GM23338 (cell line): ENCODE measurements around the gene CELA2B. TPM values are rescaled to one million over a fixed set of nuclear protein-coding genes. Genes with fewer than 3 reads are reported as not detected.

ENCODE experiments used
- ATAC-seq: fragments of 200-7000 bp; cut with Tn5 transposase; 3 replicates; pipeline ENCODE4 v1.9.1; 2020
- DNase-seq: peaks from one replicate; pipeline ENCODE4 v3.0.0-alpha.2; 2015; ENCODE audit warnings: low spot score
- H2AFZ ChIP-seq: fragments of 200-600 bp; sonication (generic); 2 replicates; pipeline ENCODE4 v1.8.0; 2016; ENCODE audit warnings: antibody characterized with exemption, mild to moderate bottlenecking, moderate library complexity
- H3F3A ChIP-seq: fragments of 200-600 bp; sonication (generic); replicated peaks from 2 replicates; pipeline ENCODE4 v1.8.0; 2017; ENCODE audit warnings: antibody characterized with exemption, mixed run types, low read depth
- H3K27ac ChIP-seq: fragments of 200-600 bp; sonication (generic); 2 replicates; pipeline ENCODE4 v1.6.1; 2016; ENCODE audit warnings: low read depth
- H3K27me3 ChIP-seq: fragments of 200-600 bp; sonication (generic); 2 replicates; pipeline ENCODE4 v1.8.0; 2016; ENCODE audit warnings: mild to moderate bottlenecking, mixed run types, moderate library complexity; ENCODE audit not compliant: insufficient read depth
- H3K36me3 ChIP-seq: fragments of 200-600 bp; sonication (generic); 2 replicates; pipeline ENCODE4 v1.8.0; 2016; ENCODE audit warnings: mild to moderate bottlenecking; ENCODE audit not compliant: insufficient read depth
- H3K4me1 ChIP-seq: fragments of 200-600 bp; sonication (generic); 2 replicates; pipeline ENCODE4 v1.8.0; 2016; ENCODE audit warnings: mild to moderate bottlenecking, moderate library complexity; ENCODE audit not compliant: insufficient read depth
- H3K4me2 ChIP-seq: fragments of 200-600 bp; sonication (generic); 2 replicates; pipeline ENCODE4 v1.7.1; 2017; ENCODE audit warnings: mixed run types
- H3K4me3 ChIP-seq: fragments of 200-600 bp; sonication (generic); 2 replicates; pipeline ENCODE4 v1.6.1; 2016; ENCODE audit warnings: mixed run types
- H3K79me2 ChIP-seq: fragments of 200-600 bp; sonication (generic); replicated peaks from 2 replicates; pipeline ENCODE4 v1.8.0; 2017; ENCODE audit warnings: mild to moderate bottlenecking; ENCODE audit not compliant: insufficient read depth
- H3K9me2 ChIP-seq: fragments of 200-600 bp; sonication (generic); 2 replicates; pipeline ENCODE4 v1.8.0; 2017; ENCODE audit not compliant: insufficient read depth
- H4K20me1 ChIP-seq: fragments of 200-600 bp; sonication (generic); replicated peaks from 2 replicates; pipeline ENCODE4 v1.8.0; 2017; ENCODE audit warnings: mild to moderate bottlenecking; ENCODE audit not compliant: insufficient read depth
- H3K27ac Mint-ChIP-seq: 2 replicates; pipeline ENCODE4 v1.8.0; 2020; ENCODE audit warnings: inconsistent platforms, mild to moderate bottlenecking, moderate library complexity, mixed read lengths
- H3K27me3 Mint-ChIP-seq: 3 replicates; pipeline ENCODE4 v1.8.0; 2022; ENCODE audit warnings: low read depth, mild to moderate bottlenecking, moderate library complexity, mixed read lengths, inconsistent platforms; ENCODE audit not compliant: insufficient read depth, poor library complexity
- H3K36me3 Mint-ChIP-seq: 3 replicates; pipeline ENCODE4 v1.8.0; 2021; ENCODE audit warnings: low read depth, mild to moderate bottlenecking, inconsistent platforms, moderate library complexity, mixed read lengths
- H3K4me1 Mint-ChIP-seq: 3 replicates; pipeline ENCODE4 v1.8.0; 2020; ENCODE audit warnings: mild to moderate bottlenecking, inconsistent platforms, mixed read lengths
- H3K4me3 Mint-ChIP-seq: 3 replicates; pipeline ENCODE4 v1.8.0; 2021; ENCODE audit warnings: moderate library complexity, mild to moderate bottlenecking, inconsistent platforms, mixed read lengths
- H3K9me3 Mint-ChIP-seq: 3 replicates; pipeline ENCODE4 v1.8.0; 2020; ENCODE audit warnings: moderate library complexity, mild to moderate bottlenecking, inconsistent platforms, mixed read lengths
- CREB1 ChIP-seq: fragments of 250-450 bp; sonication (Bioruptor Pico); IDR thresholded peaks from 2 replicates; pipeline ENCODE4 v1.5.0; 2020; ENCODE audit warnings: low read depth, mild to moderate bottlenecking, moderate library complexity
- EZH2phosphoT487 ChIP-seq: fragments of 200-600 bp; sonication (generic); IDR thresholded peaks from one replicate; pipeline ENCODE4 v1.8.1; 2018; ENCODE audit warnings: antibody characterized with exemption; ENCODE audit not compliant: unreplicated experiment
- JUNB ChIP-seq: IDR thresholded peaks from one replicate; pipeline ENCODE4 v1.6.1; 2016; ENCODE audit warnings: antibody characterized with exemption; ENCODE audit not compliant: unreplicated experiment
- POLR2AphosphoS5 ChIP-seq: IDR thresholded peaks from 2 replicates; pipeline ENCODE4 v1.6.1; 2016; ENCODE audit warnings: antibody characterized with exemption, low read depth
- STAT1 ChIP-seq: IDR thresholded peaks from one replicate; pipeline ENCODE4 v1.6.1; 2016; ENCODE audit warnings: antibody characterized with exemption; ENCODE audit not compliant: unreplicated experiment
- ZNF114 ChIP-seq: fragments of 250-450 bp; sonication (Bioruptor Pico); IDR thresholded peaks from 2 replicates; pipeline ENCODE4 v1.5.0; 2020; ENCODE audit warnings: mild to moderate bottlenecking, moderate library complexity
- ZNF331 ChIP-seq: fragments of 250-450 bp; sonication (Bioruptor Pico); IDR thresholded peaks from 2 replicates; pipeline ENCODE4 v1.5.0; 2020; ENCODE audit warnings: low read depth, mild to moderate bottlenecking, moderate library complexity
- polyA plus RNA-seq: library from polyadenylated mRNA; unstranded; fragments of >200 nt; fragmentation: Nextera tagmentation; extraction: Ambion mirVana; gene quantifications from 2 replicates; pipeline ENCODE4 v1.2.1, GENCODE V29; 2016
- total RNA-seq: library from RNA; depleted of rRNA; stranded (reverse); fragments of >200 nt; shearing (Covaris generic); gene quantifications from 2 replicates; pipeline ENCODE4 v1.2.3, GENCODE V29; 2014
- TF ChIP-seq, protein P1 (sequence below): fragments of 250-450 bp; sonication (Bioruptor Pico); IDR thresholded peaks from 2 replicates; pipeline ENCODE4 v1.5.0; 2020; ENCODE audit warnings: mild to moderate bottlenecking, moderate library complexity
- TF ChIP-seq, protein P2 (sequence below): IDR thresholded peaks from 2 replicates; pipeline ENCODE4 v1.6.1; 2016; ENCODE audit warnings: antibody characterized with exemption
- TF ChIP-seq, protein P3 (sequence below), 2 experiments: fragments of 200-600 bp in 1 of 2; sonication (generic) in 1 of 2; conservative IDR thresholded peaks; 2 replicates each; pipeline versions ENCODE4 v1.5.1 to v1.6.1; 2016 to 2017; ENCODE audit warnings: antibody characterized with exemption in 2 of 2, low read depth in 2 of 2, mild to moderate bottlenecking in 2 of 2, moderate library complexity in 1 of 2

CELA2B gene
- total and polyA plus RNA-seq, 2 experiments from 2014 or later = not detected

DNA sequence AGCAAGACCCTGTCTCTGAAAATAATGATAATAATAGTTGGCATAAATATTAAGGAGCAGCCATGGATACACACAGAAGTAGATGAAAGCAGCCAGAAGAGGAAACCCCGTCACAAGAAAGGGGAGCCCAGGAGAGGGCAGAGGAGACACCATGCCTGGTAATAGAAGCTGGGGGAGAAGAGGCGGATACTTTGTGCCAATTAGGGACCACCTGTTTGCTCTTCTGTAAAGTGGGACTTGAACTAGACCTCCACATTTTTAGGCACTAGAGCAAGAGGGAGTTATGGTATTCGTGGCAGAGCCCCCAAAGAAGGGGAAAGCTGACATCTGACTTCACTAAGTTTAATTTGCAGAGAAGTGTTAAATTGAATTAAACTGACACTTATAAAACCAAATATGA, 12.5 kb downstream of the CELA2B start (continued):
- TF ChIP-seq, protein P1, sequence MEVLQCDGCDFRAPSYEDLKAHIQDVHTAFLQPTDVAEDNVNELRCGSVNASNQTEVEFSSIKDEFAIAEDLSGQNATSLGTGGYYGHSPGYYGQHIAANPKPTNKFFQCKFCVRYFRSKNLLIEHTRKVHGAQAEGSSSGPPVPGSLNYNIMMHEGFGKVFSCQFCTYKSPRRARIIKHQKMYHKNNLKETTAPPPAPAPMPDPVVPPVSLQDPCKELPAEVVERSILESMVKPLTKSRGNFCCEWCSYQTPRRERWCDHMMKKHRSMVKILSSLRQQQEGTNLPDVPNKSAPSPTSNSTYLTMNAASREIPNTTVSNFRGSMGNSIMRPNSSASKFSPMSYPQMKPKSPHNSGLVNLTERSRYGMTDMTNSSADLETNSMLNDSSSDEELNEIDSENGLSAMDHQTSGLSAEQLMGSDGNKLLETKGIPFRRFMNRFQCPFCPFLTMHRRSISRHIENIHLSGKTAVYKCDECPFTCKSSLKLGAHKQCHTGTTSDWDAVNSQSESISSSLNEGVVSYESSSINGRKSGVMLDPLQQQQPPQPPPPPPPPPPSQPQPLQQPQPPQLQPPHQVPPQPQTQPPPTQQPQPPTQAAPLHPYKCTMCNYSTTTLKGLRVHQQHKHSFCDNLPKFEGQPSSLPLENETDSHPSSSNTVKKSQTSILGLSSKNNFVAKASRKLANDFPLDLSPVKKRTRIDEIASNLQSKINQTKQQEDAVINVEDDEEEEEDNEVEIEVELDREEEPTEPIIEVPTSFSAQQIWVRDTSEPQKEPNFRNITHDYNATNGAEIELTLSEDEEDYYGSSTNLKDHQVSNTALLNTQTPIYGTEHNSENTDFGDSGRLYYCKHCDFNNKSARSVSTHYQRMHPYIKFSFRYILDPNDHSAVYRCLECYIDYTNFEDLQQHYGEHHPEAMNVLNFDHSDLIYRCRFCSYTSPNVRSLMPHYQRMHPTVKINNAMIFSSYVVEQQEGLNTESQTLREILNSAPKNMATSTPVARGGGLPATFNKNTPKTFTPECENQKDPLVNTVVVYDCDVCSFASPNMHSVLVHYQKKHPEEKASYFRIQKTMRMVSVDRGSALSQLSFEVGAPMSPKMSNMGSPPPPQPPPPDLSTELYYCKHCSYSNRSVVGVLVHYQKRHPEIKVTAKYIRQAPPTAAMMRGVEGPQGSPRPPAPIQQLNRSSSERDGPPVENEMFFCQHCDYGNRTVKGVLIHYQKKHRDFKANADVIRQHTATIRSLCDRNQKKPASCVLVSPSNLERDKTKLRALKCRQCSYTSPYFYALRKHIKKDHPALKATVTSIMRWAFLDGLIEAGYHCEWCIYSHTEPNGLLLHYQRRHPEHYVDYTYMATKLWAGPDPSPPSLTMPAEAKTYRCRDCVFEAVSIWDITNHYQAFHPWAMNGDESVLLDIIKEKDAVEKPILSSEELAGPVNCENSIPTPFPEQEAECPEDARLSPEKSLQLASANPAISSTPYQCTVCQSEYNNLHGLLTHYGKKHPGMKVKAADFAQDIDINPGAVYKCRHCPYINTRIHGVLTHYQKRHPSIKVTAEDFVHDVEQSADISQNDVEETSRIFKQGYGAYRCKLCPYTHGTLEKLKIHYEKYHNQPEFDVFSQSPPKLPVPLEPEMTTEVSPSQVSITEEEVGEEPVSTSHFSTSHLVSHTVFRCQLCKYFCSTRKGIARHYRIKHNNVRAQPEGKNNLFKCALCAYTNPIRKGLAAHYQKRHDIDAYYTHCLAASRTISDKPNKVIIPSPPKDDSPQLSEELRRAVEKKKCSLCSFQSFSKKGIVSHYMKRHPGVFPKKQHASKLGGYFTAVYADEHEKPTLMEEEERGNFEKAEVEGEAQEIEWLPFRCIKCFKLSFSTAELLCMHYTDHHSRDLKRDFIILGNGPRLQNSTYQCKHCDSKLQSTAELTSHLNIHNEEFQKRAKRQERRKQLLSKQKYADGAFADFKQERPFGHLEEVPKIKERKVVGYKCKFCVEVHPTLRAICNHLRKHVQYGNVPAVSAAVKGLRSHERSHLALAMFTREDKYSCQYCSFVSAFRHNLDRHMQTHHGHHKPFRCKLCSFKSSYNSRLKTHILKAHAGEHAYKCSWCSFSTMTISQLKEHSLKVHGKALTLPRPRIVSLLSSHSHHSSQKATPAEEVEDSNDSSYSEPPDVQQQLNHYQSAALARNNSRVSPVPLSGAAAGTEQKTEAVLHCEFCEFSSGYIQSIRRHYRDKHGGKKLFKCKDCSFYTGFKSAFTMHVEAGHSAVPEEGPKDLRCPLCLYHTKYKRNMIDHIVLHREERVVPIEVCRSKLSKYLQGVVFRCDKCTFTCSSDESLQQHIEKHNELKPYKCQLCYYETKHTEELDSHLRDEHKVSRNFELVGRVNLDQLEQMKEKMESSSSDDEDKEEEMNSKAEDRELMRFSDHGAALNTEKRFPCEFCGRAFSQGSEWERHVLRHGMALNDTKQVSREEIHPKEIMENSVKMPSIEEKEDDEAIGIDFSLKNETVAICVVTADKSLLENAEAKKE (CRISPR knock-in tag) = no peak
- no peak for TF ChIP-seq CREB1
- TF ChIP-seq EZH2phosphoT487 = no peak

DNA sequence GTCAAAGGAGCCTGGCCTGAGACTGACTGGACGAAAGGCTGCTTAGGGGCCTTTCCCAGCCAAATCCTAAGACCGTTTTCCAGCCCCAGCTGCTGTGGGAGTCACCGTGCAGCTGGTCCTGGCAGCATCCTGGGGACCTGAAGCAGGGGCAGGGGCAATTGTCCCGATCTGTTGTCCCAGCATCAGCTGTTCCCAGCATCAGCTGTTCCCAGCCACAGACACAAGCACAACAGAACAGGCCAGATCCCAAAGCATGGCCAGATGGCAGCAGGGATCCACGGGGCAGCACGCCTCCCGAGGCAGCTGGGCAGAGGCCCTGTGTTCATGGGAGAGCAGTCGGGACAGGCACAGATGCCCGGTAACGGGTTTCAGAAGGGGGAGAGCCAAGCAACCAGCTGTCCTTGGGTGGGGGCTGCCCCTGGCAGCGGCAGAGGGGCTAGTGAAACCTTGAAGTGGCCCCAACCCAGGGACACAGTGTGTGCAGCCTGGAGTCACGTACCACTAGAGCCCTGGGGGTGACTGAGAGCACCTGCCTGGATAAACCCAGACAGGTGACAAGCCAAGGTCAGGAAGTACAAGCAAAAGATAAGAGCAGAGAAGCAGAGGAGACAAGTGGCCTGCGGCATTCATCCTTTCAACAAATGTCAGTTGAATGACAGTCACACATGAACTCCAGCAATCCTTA, 13.3 kb downstream of the CELA2B start:
- Histone ChIP-seq H3F3A (no peaks in the 10 kb centered on the region), H3K4me2 (no peak overlapping the region), H3K9me2 (no peaks in the 10 kb centered on the region), H3K27ac (no peak overlapping the region), H3K79me2 (no peaks in the 10 kb centered on the region), H3K36me3 (no peaks in the 10 kb centered on the region), H3K27me3 (no peaks in the 10 kb centered on the region), H3K4me1 (no peaks in the 10 kb centered on the region), H4K20me1 (no peaks in the 10 kb centered on the region), H3K4me3 (no peak overlapping the region), H2AFZ (no peak overlapping the region)
- H3K4me1 Mint-ChIP-seq = no peaks in the 10 kb centered on the region
- no peak overlapping the region for H3K4me3 Mint-ChIP-seq
- H3K27me3 Mint-ChIP-seq = peaks cover 3% of the 10 kb centered on the region
- H3K36me3 Mint-ChIP-seq = peaks cover 27% of the 10 kb centered on the region
- no peak for ATAC-seq
- no peak overlapping the region for H3K27ac Mint-ChIP-seq
- DNase-seq = no peak
- no peaks in the 10 kb centered on the region for H3K9me3 Mint-ChIP-seq
- TF ChIP-seq JUNB (no peak), POLR2AphosphoS5 (no peak), EZH2phosphoT487 (no peak), ZNF114 (CRISPR knock-in tag) (no peak), ZNF331 (CRISPR knock-in tag) (no peak), STAT1 (no peak)
- TF ChIP-seq, protein P2, sequence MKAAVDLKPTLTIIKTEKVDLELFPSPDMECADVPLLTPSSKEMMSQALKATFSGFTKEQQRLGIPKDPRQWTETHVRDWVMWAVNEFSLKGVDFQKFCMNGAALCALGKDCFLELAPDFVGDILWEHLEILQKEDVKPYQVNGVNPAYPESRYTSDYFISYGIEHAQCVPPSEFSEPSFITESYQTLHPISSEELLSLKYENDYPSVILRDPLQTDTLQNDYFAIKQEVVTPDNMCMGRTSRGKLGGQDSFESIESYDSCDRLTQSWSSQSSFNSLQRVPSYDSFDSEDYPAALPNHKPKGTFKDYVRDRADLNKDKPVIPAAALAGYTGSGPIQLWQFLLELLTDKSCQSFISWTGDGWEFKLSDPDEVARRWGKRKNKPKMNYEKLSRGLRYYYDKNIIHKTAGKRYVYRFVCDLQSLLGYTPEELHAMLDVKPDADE = no peak
- TF ChIP-seq, protein P3, sequence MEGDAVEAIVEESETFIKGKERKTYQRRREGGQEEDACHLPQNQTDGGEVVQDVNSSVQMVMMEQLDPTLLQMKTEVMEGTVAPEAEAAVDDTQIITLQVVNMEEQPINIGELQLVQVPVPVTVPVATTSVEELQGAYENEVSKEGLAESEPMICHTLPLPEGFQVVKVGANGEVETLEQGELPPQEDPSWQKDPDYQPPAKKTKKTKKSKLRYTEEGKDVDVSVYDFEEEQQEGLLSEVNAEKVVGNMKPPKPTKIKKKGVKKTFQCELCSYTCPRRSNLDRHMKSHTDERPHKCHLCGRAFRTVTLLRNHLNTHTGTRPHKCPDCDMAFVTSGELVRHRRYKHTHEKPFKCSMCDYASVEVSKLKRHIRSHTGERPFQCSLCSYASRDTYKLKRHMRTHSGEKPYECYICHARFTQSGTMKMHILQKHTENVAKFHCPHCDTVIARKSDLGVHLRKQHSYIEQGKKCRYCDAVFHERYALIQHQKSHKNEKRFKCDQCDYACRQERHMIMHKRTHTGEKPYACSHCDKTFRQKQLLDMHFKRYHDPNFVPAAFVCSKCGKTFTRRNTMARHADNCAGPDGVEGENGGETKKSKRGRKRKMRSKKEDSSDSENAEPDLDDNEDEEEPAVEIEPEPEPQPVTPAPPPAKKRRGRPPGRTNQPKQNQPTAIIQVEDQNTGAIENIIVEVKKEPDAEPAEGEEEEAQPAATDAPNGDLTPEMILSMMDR (conservative IDR thresholded peaks at IDR 0.05; ENCODE audit: low read depth in 2 of 2) = no peak
